ENCODE data around the gene MAMDC2.

MAMDC2 gene

GRCh38 chr9:70060883-70061507 is 17.3 kb downstream of the MAMDC2 start:
- H3K27me3 ChIP-seq (replicated peaks; ENCODE audit: control insufficient read depth, insufficient read depth, low read length, poor library complexity, severe bottlenecking): no peaks in the 10 kb centered on the region
- H3K4me3 ChIP-seq (ENCODE audit: insufficient read depth, low read depth, low read length, poor library complexity, severe bottlenecking): no peak overlapping the region
- H3K4me1 ChIP-seq (ENCODE audit: control insufficient read depth, insufficient read depth, low read length, poor library complexity, severe bottlenecking): no peaks in the 10 kb centered on the region
- H3K27ac ChIP-seq (ENCODE audit: insufficient read depth, low read length, poor library complexity, severe bottlenecking): no peak overlapping the region
- no peaks in the 10 kb centered on the region for H3K36me3 ChIP-seq (ENCODE audit: control insufficient read depth, insufficient read depth, low read length)
- no peak for DNase-seq
- H3K9me3 ChIP-seq (ENCODE audit: control insufficient read depth, low read length): no peaks in the 10 kb centered on the region

GRCh38 chr9:70061776-70062175 is 18.1 kb downstream of the MAMDC2 start:
- no peaks in the 10 kb centered on the region for H3K36me3 ChIP-seq (ENCODE audit: control insufficient read depth, insufficient read depth, low read length)
- no peaks in the 10 kb centered on the region for H3K4me1 ChIP-seq (ENCODE audit: control insufficient read depth, insufficient read depth, low read length, poor library complexity, severe bottlenecking)
- H3K27me3 ChIP-seq (replicated peaks; ENCODE audit: control insufficient read depth, insufficient read depth, low read length, poor library complexity, severe bottlenecking): no peaks in the 10 kb centered on the region
- H3K4me3 ChIP-seq (ENCODE audit: insufficient read depth, low read depth, low read length, poor library complexity, severe bottlenecking): no peak overlapping the region
- H3K27ac ChIP-seq (ENCODE audit: insufficient read depth, low read length, poor library complexity, severe bottlenecking): no peak overlapping the region
- no peak for DNase-seq
- H3K9me3 ChIP-seq (ENCODE audit: control insufficient read depth, low read length): no peaks in the 10 kb centered on the region

DNA sequence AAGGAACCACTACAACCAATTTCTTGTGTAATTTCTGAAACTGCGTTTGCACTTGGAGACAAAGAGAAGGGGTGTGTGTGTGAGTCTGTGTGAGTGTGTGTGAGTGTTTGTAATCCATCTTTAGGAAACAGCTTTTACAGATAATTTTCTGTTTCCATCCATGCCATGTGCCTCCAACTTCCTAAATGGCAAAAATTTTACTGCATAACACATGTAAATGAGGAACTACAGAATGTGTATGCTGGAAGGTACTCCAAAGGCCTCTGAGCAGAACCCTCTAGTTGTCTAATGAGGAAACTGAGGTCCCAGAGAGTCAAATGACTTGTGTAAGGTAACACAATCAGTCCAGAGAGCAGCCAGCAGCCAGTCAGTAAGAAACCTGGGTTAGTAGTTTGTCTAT is 20.8 kb downstream of the MAMDC2 start:
- Histone ChIP-seq H3K9me3 (ENCODE audit: control insufficient read depth, low read length) (no peaks in the 10 kb centered on the region), H3K4me1 (ENCODE audit: control insufficient read depth, insufficient read depth, low read length, poor library complexity, severe bottlenecking) (no peaks in the 10 kb centered on the region), H3K36me3 (ENCODE audit: control insufficient read depth, insufficient read depth, low read length) (no peaks in the 10 kb centered on the region), H3K4me3 (ENCODE audit: insufficient read depth, low read depth, low read length, poor library complexity, severe bottlenecking) (no peak overlapping the region), H3K27ac (ENCODE audit: insufficient read depth, low read length, poor library complexity, severe bottlenecking) (no peak overlapping the region), H3K27me3 (replicated peaks; ENCODE audit: control insufficient read depth, insufficient read depth, low read length, poor library complexity, severe bottlenecking) (no peaks in the 10 kb centered on the region)
- no peak for DNase-seq

- no peaks in the 10 kb centered on the region for H3K4me1 ChIP-seq (ENCODE audit: control insufficient read depth, insufficient read depth, low read length, poor library complexity, severe bottlenecking)
- H3K4me3 ChIP-seq (ENCODE audit: insufficient read depth, low read depth, low read length, poor library complexity, severe bottlenecking): no peak overlapping the region
- no peak overlapping the region for H3K27ac ChIP-seq (ENCODE audit: insufficient read depth, low read length, poor library complexity, severe bottlenecking)
- no peaks in the 10 kb centered on the region for H3K9me3 ChIP-seq (ENCODE audit: control insufficient read depth, low read length)
- DNase-seq: no peak
- H3K36me3 ChIP-seq (ENCODE audit: control insufficient read depth, insufficient read depth, low read length): no peaks in the 10 kb centered on the region
- H3K27me3 ChIP-seq (replicated peaks; ENCODE audit: control insufficient read depth, insufficient read depth, low read length, poor library complexity, severe bottlenecking): no peaks in the 10 kb centered on the region
Measured at GRCh38 chr9:70065572-70065971, 21.9 kb downstream of the MAMDC2 start.

- Histone ChIP-seq H3K27me3 (replicated peaks; ENCODE audit: control insufficient read depth, insufficient read depth, low read length, poor library complexity, severe bottlenecking) (no peaks in the 10 kb centered on the region), H3K9me3 (ENCODE audit: control insufficient read depth, low read length) (no peaks in the 10 kb centered on the region), H3K4me1 (ENCODE audit: control insufficient read depth, insufficient read depth, low read length, poor library complexity, severe bottlenecking) (no peaks in the 10 kb centered on the region), H3K36me3 (ENCODE audit: control insufficient read depth, insufficient read depth, low read length) (no peaks in the 10 kb centered on the region), H3K4me3 (ENCODE audit: insufficient read depth, low read depth, low read length, poor library complexity, severe bottlenecking) (no peak overlapping the region), H3K27ac (ENCODE audit: insufficient read depth, low read length, poor library complexity, severe bottlenecking) (no peak overlapping the region)
- no peak for DNase-seq
Measured at GRCh38 chr9:70066418-70066817, 22.8 kb downstream of the MAMDC2 start.

DNA sequence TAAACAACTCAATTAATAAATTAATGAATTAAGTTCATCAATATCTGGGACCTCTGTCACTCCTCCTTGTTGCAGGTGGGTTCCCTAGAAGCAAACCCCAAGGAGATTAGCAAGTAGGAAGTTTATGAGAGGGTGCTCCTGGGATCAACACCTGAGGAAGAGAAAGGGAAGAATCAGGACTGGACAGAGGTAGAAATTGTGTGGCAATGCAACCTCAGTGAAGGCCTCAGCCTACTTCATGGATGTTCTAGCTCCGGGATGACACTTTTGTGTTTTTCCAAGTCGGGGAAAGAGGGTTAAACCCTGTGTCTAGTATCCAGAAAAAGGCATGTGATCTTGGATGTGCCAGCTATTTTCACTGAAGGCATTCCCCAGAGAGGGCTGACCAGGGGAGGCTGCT is 23.2 kb downstream of the MAMDC2 start:
- DNase-seq: no peak
- Histone ChIP-seq H3K9me3 (ENCODE audit: control insufficient read depth, low read length) (no peaks in the 10 kb centered on the region), H3K4me3 (ENCODE audit: insufficient read depth, low read depth, low read length, poor library complexity, severe bottlenecking) (no peak overlapping the region), H3K27me3 (replicated peaks; ENCODE audit: control insufficient read depth, insufficient read depth, low read length, poor library complexity, severe bottlenecking) (no peaks in the 10 kb centered on the region), H3K4me1 (ENCODE audit: control insufficient read depth, insufficient read depth, low read length, poor library complexity, severe bottlenecking) (no peaks in the 10 kb centered on the region), H3K36me3 (ENCODE audit: control insufficient read depth, insufficient read depth, low read length) (no peaks in the 10 kb centered on the region), H3K27ac (ENCODE audit: insufficient read depth, low read length, poor library complexity, severe bottlenecking) (no peak overlapping the region)

DNA sequence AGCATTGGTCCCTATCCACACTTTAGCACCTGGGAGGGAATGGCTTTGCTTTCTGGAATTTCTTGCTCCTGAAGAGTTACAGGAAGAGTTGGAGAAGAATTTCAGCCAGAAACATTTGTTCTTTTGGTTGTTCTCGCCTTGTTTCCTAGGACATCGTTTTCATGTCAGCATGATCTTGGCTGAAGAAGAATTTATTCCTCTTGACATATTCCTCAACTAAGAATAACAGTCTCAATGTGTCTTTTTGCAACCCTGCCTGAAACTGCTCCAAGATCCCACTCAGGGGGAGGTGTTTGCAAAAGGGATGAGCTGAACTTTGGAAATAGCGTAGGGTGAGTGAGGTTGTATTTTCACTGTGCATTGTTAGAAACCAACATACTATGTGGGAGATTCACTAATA is 26.1 kb downstream of the MAMDC2 start:
- H3K36me3 ChIP-seq (ENCODE audit: control insufficient read depth, insufficient read depth, low read length): no peaks in the 10 kb centered on the region
- H3K27ac ChIP-seq (ENCODE audit: insufficient read depth, low read length, poor library complexity, severe bottlenecking): no peak overlapping the region
- H3K9me3 ChIP-seq (ENCODE audit: control insufficient read depth, low read length): no peaks in the 10 kb centered on the region
- no peak for DNase-seq
- H3K4me1 ChIP-seq (ENCODE audit: control insufficient read depth, insufficient read depth, low read length, poor library complexity, severe bottlenecking): no peaks in the 10 kb centered on the region
- H3K4me3 ChIP-seq (ENCODE audit: insufficient read depth, low read depth, low read length, poor library complexity, severe bottlenecking): no peak overlapping the region
- no peaks in the 10 kb centered on the region for H3K27me3 ChIP-seq (replicated peaks; ENCODE audit: control insufficient read depth, insufficient read depth, low read length, poor library complexity, severe bottlenecking)

DNA sequence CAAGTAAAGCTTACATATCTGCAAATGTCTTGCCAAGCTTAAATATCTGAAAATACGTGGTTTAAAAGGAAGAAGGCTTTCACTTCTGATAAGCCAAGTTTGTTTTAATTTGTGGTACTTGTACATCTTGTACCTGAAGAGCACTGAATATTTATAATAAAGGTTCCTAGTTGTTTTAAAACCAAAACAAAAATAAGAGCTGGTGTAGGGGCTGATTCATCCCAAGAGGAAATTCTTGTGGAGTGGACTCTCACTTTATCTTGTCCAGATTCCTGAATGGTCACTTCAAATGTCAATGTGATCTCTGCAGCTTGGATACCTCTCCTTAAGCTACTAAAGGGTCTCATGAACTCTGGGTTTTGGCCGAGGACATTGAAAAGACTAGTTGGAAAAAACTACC is 29.5 kb downstream of the MAMDC2 start:
- Histone ChIP-seq H3K4me1 (ENCODE audit: control insufficient read depth, insufficient read depth, low read length, poor library complexity, severe bottlenecking) (no peaks in the 10 kb centered on the region), H3K27ac (ENCODE audit: insufficient read depth, low read length, poor library complexity, severe bottlenecking) (no peak overlapping the region), H3K4me3 (ENCODE audit: insufficient read depth, low read depth, low read length, poor library complexity, severe bottlenecking) (no peak overlapping the region), H3K27me3 (replicated peaks; ENCODE audit: control insufficient read depth, insufficient read depth, low read length, poor library complexity, severe bottlenecking) (no peaks in the 10 kb centered on the region), H3K9me3 (ENCODE audit: control insufficient read depth, low read length) (no peaks in the 10 kb centered on the region), H3K36me3 (ENCODE audit: control insufficient read depth, insufficient read depth, low read length) (no peaks in the 10 kb centered on the region)
- DNase-seq: no peak

GRCh38 chr9:70073756-70074155 is 30.1 kb downstream of the MAMDC2 start:
- Histone ChIP-seq H3K9me3 (ENCODE audit: control insufficient read depth, low read length) (no peaks in the 10 kb centered on the region), H3K4me3 (ENCODE audit: insufficient read depth, low read depth, low read length, poor library complexity, severe bottlenecking) (no peak overlapping the region), H3K27me3 (replicated peaks; ENCODE audit: control insufficient read depth, insufficient read depth, low read length, poor library complexity, severe bottlenecking) (no peaks in the 10 kb centered on the region), H3K4me1 (ENCODE audit: control insufficient read depth, insufficient read depth, low read length, poor library complexity, severe bottlenecking) (no peaks in the 10 kb centered on the region), H3K27ac (ENCODE audit: insufficient read depth, low read length, poor library complexity, severe bottlenecking) (no peak overlapping the region), H3K36me3 (ENCODE audit: control insufficient read depth, insufficient read depth, low read length) (no peaks in the 10 kb centered on the region)
- DNase-seq: no peak

DNA sequence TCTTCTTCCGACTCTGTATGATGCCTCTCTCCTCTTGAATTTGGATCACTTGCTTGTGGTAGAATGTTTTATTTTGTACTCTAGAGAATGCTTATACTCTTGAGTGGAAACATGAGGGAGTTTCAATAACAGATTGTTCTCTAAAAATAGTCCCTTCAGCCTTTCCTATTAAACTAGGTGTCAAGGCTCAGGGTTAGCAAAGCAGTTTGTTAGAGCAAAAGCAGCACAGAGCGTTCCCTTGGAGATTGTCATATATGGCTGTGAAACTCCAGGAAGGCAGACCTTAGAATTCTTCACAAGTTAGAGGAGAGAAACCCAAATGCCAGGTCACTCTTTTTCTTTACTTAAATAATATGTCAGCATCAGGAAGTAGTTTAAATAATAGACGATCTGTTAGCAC is 33.0 kb downstream of the MAMDC2 start:
- DNase-seq: no peak
- no peaks in the 10 kb centered on the region for H3K4me1 ChIP-seq (ENCODE audit: control insufficient read depth, insufficient read depth, low read length, poor library complexity, severe bottlenecking)
- H3K27me3 ChIP-seq (replicated peaks; ENCODE audit: control insufficient read depth, insufficient read depth, low read length, poor library complexity, severe bottlenecking): no peaks in the 10 kb centered on the region
- no peaks in the 10 kb centered on the region for H3K9me3 ChIP-seq (ENCODE audit: control insufficient read depth, low read length)
- H3K4me3 ChIP-seq (ENCODE audit: insufficient read depth, low read depth, low read length, poor library complexity, severe bottlenecking): no peak overlapping the region
- H3K27ac ChIP-seq (ENCODE audit: insufficient read depth, low read length, poor library complexity, severe bottlenecking): no peak overlapping the region
- H3K36me3 ChIP-seq (ENCODE audit: control insufficient read depth, insufficient read depth, low read length): no peaks in the 10 kb centered on the region

Measured in effector memory CD4-positive, alpha-beta T cell (primary cell).